NB4 (cell line): ENCODE measurements around the gene FAM83G.

Experiments used
- DNase-seq: peaks from one replicate; pipeline ENCODE4 v3.0.0; 2010; ENCODE audit warnings: low read depth
- H3K4me3 ChIP-seq: one replicate; pipeline ENCODE4 v1.5.1; 2011; ENCODE audit warnings: mild to moderate bottlenecking, low read depth, low read length, moderate library complexity
- CTCF ChIP-seq: IDR thresholded peaks from one replicate; pipeline ENCODE4 v1.5.1; 2012; ENCODE audit warnings: low read depth, low read length
- MAX ChIP-seq: IDR thresholded peaks from 2 replicates; pipeline ENCODE4 v1.6.1; 2011; ENCODE audit warnings: low read depth, low read length
- MYC ChIP-seq: IDR thresholded peaks from 2 replicates; pipeline ENCODE4 v1.6.1; 2011; ENCODE audit warnings: low read depth, low read length
- POLR2A ChIP-seq: IDR thresholded peaks from 2 replicates; pipeline ENCODE4 v1.6.1; 2011; ENCODE audit warnings: mild to moderate bottlenecking; ENCODE audit not compliant: insufficient read length; ENCODE audit errors: extremely low read depth

The FAM83G gene

GRCh38 chr17:18955009-18955408 lies 49.6 kb downstream of the FAM83G start:
- TF ChIP-seq MAX = no peak
- TF ChIP-seq CTCF = no peak
- no peak for TF ChIP-seq POLR2A
- no peak for TF ChIP-seq MYC
- no peak overlapping the region for H3K4me3 ChIP-seq
- no peak for DNase-seq

GRCh38 chr17:18954321-18954720 lies 50.2 kb downstream of the FAM83G start:
- TF ChIP-seq POLR2A = no peak
- TF ChIP-seq MYC = no peak
- TF ChIP-seq CTCF = no peak
- TF ChIP-seq MAX = no peak
- no peak for DNase-seq
- no peak overlapping the region for H3K4me3 ChIP-seq

GRCh38 chr17:18953231-18953728 lies 51.3 kb downstream of the FAM83G start:
- TF ChIP-seq POLR2A = no peak
- no peak for TF ChIP-seq MYC
- TF ChIP-seq MAX = no peak
- no peak for TF ChIP-seq CTCF
- no peak overlapping the region for H3K4me3 ChIP-seq
- no peak for DNase-seq

GRCh38 chr17:18951941-18952842 lies 52.4 kb downstream of the FAM83G start, which contains the start of gene SLC5A10:
Gene SLC5A10, plus strand, starts transcription at chr17:18952165. Its CDS starts 41 bp downstream, at chr17:18952206.
- DNase-seq = no peak
- no peak within 1 kb of the TSS for H3K4me3 ChIP-seq
- TF ChIP-seq CTCF (no peak), MYC (no peak), POLR2A (no peak)

- DNase-seq = peak; percentile 32
- H3K4me3 ChIP-seq = no peak overlapping the region
- TF ChIP-seq MAX (no peak), CTCF (no peak), MYC (no peak), POLR2A (no peak)
Measured at GRCh38 chr17:18950944-18951905, 53.3 kb downstream of the FAM83G start.
